Measurements from ENCODE around the gene ZNF135. TPM values are rescaled to one million over a fixed set of nuclear protein-coding genes. Genes with fewer than 3 reads are reported as not detected.

The ZNF135 gene
- total RNA-seq, 1 donor from 2014 or later: 3.5 TPM

DNA sequence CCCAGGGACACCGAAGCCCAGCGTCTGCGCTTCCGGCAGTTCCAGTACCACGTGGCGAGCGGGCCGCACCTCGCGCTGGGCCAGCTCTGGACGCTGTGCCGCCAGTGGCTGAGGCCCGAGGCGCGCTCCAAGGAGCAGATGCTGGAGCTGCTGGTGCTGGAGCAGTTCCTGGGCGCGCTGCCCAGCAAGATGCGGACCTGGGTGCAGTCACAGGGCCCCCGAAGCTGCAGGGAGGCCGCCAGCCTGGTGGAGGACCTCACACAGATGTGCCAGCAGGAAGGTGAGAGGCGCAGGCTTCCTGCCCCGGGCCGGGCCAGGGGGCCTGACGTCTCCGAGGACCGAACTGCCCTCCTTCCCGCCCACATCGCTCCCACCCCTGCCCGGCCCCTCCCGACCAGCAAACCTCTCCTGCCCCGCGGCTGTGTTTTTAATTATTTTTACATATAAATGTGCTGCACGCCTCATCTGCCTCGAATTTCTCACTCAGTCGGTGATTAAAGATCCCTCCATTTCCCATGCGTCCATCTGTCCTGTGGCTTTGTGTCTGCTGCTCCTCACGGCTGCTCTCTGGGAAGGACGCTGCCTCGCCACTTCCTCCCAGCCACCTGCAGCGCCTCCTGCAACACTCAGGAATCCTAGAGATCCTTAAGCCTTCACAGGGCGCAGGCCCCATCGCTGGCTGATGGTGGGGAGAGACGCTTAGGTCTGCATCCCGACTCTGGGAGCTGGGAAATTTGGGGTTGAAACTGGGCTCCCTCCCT is 21.0 kb upstream of the ZNF135 start:
- H3K4me3 ChIP-seq (ENCODE audit: low read depth, low read length): no peak overlapping the region
- no peak for DNase-seq (ENCODE audit: low read depth)
- TF ChIP-seq, protein P1, sequence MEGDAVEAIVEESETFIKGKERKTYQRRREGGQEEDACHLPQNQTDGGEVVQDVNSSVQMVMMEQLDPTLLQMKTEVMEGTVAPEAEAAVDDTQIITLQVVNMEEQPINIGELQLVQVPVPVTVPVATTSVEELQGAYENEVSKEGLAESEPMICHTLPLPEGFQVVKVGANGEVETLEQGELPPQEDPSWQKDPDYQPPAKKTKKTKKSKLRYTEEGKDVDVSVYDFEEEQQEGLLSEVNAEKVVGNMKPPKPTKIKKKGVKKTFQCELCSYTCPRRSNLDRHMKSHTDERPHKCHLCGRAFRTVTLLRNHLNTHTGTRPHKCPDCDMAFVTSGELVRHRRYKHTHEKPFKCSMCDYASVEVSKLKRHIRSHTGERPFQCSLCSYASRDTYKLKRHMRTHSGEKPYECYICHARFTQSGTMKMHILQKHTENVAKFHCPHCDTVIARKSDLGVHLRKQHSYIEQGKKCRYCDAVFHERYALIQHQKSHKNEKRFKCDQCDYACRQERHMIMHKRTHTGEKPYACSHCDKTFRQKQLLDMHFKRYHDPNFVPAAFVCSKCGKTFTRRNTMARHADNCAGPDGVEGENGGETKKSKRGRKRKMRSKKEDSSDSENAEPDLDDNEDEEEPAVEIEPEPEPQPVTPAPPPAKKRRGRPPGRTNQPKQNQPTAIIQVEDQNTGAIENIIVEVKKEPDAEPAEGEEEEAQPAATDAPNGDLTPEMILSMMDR (conservative IDR thresholded peaks at IDR 0.05; ENCODE audit: low read depth, low read length): no peak

DNA sequence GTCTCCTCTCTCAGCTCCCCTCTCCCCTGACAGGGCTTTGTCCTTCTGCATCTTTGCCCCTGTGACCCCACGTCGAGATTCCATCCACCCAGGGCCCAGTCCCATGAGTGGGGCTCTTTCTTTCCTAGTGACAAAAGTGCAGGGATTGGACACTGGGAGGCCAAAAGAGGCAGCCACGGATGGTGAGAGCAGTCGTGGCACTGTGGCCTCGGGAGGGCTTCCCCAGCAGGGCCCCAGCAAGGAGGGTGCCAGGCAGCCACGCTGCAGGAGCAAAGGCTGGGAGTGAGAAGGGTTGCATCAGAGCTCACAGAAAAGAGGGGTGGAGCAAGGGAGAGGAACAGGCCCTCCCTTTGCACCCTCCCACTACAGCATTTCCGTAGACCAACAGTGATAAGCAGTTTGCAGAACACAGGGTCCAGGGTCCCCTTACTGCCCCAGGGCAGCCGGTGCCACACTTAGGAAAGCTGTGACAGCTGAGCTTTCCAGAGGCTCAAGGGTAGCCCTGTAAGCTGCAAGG is 20.3 kb upstream of the ZNF135 start:
- H3K4me3 ChIP-seq (ENCODE audit: low read depth, low read length): no peak overlapping the region
- TF ChIP-seq, protein P1 (conservative IDR thresholded peaks at IDR 0.05; ENCODE audit: low read depth, low read length): no peak
- DNase-seq (ENCODE audit: low read depth): no peak

DNA sequence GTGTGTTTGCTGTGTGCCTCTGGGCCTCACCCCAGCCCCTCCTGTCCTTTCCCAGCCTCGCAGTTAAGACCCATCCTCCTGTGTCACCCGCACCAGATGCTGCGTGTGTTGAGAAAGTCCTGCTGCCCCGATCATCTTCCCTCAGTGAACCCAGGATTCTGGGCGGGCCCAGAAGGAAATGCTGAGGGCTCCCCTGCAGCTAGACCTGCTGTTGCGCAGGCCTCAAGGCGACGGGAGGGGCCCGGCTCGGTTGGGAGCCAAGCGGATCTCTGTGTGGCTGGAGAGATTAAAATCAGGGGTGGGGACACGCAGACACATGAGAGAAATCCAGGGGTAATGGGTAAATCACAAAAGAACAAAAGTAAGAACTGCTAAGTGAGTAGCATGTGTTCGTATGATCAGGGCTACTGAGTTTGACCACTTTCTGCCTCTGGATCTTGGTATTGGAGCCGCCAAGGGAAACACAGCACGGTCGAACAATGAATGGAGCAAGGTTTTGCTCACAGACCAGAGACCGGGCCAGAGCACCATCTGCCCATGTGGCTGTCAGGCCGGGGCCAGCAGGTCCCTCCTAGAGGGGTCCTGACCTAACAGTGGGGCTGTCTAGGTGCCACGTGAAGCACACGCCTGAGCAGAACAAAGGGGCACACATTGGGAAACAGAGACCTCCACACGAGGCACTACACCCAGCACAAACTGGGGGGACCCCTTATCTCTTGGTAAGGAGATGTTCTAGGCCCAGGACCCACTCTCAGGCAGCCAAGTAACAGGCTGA is 18.1 kb upstream of the ZNF135 start:
- TF ChIP-seq, protein P1 (conservative IDR thresholded peaks at IDR 0.05; ENCODE audit: low read depth, low read length): no peak
- DNase-seq (ENCODE audit: low read depth): no peak
- no peak overlapping the region for H3K4me3 ChIP-seq (ENCODE audit: low read depth, low read length)

DNA sequence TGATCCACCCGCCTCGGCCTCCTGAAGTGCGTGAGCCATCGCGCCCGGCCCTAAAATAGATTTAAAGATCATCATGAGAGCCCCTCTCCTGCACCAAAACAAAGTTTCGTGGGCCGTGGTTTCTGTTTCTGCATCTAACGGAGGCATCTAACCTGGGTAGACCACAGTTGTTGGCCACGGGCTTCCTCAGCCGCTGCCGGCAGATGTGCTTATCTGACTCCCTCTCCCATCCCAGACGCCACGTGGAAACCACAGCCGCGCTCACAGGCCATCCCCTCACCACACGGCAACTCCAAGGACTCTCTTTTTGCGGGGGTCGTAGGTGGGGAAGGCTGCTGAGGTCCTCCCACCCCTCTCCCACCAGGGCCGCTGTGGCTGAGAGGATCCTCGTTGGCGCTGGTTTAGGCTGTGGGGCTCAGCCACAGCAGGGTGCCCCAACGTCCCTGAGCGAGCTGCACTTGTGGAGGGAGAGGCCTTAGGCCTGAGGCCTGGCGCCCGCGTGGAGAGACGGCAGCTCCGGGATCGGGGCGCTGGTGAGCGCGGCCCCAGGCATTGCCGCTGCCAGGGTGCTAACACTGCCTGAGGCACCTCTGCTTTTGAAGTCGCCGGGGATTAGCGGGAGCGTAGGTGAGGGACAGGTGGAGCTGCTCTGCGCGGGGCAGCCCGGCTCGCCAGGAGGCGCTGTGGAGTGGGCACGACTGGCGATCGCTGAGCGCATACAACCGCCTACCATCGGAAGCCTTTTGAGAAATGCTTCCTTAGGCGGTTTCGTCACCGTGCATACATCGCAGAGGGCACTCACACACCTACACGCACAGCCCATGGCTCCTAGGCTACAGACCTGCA is 16.4 kb upstream of the ZNF135 start:
- TF ChIP-seq, protein P1 (conservative IDR thresholded peaks at IDR 0.05; ENCODE audit: low read depth, low read length): no peak
- no peak overlapping the region for H3K4me3 ChIP-seq (ENCODE audit: low read depth, low read length)
- no peak for DNase-seq (ENCODE audit: low read depth)

DNA sequence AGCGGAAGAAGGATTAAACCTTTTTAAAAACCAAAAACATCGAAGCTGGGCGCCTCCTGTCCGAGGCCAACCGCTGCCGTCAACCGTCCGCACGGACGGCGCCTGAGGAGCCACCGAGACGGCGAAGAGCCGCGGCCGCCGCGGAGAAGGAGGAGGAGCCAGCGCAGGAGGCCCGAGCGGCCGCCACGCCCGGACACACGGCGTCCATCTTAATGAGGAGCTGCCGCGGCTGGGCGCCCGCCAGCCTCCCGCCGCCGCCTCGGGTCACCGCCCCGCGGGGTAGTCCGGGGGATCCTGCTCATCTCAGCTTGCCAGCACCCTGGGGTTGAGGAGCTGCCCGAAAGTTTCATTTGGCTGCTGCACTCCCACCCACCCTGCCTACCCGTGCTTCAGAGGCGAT is 14.7 kb upstream of the ZNF135 start:
- TF ChIP-seq, protein P1 (conservative IDR thresholded peaks at IDR 0.05; ENCODE audit: low read depth, low read length): no peak
- H3K4me3 ChIP-seq (ENCODE audit: low read depth, low read length): no peak overlapping the region
- DNase-seq (ENCODE audit: low read depth): no peak

DNA sequence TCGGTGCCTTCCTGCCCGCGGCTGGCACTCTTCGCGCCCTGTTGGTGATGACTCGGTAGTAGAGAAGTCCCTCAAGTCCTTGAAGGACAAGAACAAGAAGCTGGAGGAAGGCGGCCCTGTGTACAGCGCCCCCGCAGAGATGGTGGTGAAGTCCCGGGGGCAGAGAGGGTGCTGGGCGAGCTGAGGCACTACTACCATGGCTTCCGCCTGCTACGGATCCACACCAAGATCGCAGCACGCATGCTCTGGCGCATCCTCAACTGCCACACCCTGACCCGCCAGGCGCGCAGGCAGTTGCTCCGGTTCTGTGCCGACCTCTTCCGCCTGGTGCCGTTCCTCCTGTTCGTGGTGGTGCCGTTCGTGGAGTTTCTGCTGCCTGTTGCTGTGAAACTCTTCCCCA is 14.2 kb upstream of the ZNF135 start:
- TF ChIP-seq, protein P1 (conservative IDR thresholded peaks at IDR 0.05; ENCODE audit: low read depth, low read length): no peak
- no peak overlapping the region for H3K4me3 ChIP-seq (ENCODE audit: low read depth, low read length)
- DNase-seq (ENCODE audit: low read depth): no peak
